NCI-H1694 (cell line): ENCODE measurements around the gene SF1.
"Not testable (repeated sequence)": the region's sequence is repeated elsewhere in the genome, so short reads cannot be mapped to it uniquely, and the experiment has no call there.

ENCODE experiments used
- DNase-seq: peaks from one replicate; lab custom pipeline; 2025; lab: John Stamatoyannopoulos, UW

SF1 gene, protein sequence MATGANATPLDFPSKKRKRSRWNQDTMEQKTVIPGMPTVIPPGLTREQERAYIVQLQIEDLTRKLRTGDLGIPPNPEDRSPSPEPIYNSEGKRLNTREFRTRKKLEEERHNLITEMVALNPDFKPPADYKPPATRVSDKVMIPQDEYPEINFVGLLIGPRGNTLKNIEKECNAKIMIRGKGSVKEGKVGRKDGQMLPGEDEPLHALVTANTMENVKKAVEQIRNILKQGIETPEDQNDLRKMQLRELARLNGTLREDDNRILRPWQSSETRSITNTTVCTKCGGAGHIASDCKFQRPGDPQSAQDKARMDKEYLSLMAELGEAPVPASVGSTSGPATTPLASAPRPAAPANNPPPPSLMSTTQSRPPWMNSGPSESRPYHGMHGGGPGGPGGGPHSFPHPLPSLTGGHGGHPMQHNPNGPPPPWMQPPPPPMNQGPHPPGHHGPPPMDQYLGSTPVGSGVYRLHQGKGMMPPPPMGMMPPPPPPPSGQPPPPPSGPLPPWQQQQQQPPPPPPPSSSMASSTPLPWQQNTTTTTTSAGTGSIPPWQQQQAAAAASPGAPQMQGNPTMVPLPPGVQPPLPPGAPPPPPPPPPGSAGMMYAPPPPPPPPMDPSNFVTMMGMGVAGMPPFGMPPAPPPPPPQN

GRCh38 chr11:64778473-64779298 is at the start of gene SF1:
TSS of gene SF1 (minus strand) at chr11:64778542. CDS start at chr11:64778392, 150 bp downstream.
- peak; percentile 100 for DNase-seq

DNA sequence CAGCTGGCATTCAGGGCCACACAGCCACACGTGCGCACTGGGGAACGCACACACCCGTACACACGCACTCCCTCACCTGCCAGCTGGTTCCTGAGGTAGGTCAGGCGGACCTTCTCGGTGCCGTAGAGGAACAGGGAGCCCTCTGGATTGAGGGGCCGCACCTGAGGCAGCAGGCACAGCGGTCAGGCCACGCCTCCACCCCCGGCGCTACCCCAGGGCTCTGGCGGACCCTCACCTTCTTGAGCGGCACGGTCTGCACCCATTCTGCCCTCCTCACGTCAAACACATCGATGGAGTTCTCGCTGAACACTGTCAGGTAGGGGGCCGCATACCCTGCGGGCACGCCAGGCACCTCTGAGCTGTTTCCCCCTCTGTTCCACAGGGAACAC is 49.1 kb upstream of the SF1 start:
- DNase-seq, result no peak

DNA sequence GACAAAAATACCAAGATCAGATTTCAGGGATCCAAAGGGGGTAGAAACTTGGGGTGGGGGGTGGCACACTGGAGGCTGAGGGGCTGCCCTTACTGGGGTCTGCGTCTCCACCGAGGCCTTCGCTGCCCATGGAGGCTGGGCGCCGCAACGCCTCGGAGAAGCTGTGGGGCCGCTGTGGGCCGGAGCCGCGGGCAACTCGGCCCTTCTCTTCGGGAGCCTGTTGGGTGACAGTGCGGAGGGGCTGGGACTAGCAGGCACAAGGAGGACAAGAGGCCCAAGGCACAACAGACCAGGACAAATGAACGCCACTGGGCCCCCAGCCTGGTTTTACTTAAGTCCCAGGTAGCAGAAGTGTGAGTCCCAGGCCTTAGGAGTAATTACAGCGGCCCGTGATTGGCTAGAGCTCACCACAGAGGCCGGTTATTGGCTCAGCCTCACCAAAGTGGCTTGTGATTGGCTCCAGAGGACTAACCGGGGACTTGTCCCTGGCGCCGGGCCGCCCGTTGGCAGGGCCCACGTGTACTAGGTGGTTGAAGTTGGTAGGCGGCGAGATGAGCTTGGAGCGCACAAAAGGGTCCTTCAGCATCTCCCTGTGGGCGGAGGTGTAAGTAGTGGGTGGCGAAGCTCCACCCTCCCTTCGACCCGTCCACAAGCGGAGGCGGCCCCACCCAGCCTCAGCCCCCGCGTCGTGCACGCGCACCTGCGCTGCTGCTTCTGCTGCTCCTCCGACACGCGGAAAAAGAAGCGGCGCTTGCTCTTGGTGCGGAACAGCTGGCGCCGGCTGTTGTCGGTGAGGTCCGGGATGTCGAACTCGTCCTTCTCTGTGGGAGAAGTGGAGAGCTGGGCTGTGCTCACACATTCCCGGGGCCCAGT is 48.5 kb upstream of the SF1 start:
- DNase-seq, result no peak

DNA sequence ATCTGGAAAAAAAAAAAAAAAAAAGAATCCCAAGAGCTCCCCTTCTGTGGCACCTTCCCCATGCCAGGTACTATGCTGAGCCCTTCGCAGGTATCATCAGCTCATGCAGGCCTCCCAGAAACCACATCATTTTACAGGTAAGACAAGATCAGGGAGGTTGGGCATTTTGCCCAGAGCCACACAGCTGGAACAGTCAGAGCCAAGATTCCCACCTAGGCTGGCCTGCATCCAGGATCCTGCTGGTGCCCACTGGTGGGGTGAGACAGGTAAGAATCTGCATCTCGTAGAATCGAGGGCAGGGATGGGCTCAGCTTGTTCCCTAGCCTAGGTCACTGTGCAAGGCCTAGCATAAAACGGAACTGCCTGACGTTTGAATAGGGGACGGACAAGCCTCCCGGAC is 47.7 kb upstream of the SF1 start:
- DNase-seq, result no peak

GRCh38 chr11:64823568-64824119 is 45.3 kb upstream of the SF1 start:
- DNase-seq, result no peak

GRCh38 chr11:64817476-64817875 is 39.1 kb upstream of the SF1 start:
- DNase-seq, result no peak

GRCh38 chr11:64815433-64815832 is 37.1 kb upstream of the SF1 start:
- DNase-seq, result not testable (repeated sequence)

DNA sequence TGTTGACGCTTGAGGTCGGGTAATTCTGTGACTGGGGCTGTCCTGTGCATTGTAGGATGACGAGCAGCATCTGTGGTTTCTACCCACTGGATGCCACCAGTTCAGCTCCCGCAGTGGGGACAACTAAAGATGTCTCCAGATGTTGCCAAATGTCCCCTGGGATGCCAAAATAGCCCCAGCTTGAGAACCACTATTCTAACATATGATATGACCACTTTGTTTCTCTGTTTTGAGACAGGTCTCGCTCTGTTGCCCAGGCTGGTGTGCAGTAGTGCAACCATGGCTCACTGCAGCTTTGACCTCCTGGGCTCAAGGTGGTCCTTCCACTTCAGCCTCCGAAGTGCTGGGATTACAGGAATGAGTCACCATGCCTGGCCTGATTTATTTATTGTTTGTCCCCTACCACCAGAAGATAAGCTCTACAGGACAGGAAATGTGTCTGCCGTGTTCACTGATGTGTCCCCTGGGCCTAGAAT is 36.4 kb upstream of the SF1 start:
- DNase-seq, result no peak

DNA sequence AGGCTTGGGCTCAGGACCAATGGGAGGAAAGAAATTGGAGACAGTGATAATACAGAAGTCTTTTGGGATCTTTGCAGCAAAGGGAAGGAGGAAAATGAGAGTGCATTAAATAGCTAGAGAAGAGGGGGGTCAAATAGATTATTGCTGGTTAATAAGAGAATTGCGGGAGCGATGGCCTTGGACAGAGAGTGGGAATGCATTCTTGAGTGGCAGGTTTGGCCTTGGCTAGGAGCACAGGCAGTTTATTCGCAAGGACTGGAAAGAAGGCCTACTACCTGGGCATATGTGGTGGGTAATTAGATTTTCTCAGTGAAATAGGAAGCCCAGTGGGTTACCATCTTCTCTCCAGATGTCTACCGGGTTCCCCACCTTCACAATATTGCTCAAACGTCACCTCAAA is 35.5 kb upstream of the SF1 start:
- DNase-seq, result no peak

DNA sequence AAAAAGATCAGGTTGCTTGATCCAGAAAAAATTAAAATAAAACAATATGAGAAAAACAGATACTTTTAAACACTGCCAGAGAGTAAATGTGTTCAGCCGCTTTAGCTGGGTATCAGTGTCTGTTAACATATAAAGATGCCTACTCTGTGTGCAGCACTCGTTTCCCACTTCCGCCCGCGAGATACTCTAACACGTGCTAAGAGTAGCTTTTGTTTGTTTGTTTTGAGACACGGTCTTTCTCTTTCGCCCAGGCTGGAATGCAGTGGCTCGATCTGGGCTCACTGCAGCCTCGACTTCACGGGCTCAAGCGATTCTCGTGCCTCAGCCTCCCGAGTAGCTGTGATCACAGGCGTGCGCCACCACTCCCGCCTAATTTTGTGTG is 32.5 kb upstream of the SF1 start:
- no peak for DNase-seq

DNA sequence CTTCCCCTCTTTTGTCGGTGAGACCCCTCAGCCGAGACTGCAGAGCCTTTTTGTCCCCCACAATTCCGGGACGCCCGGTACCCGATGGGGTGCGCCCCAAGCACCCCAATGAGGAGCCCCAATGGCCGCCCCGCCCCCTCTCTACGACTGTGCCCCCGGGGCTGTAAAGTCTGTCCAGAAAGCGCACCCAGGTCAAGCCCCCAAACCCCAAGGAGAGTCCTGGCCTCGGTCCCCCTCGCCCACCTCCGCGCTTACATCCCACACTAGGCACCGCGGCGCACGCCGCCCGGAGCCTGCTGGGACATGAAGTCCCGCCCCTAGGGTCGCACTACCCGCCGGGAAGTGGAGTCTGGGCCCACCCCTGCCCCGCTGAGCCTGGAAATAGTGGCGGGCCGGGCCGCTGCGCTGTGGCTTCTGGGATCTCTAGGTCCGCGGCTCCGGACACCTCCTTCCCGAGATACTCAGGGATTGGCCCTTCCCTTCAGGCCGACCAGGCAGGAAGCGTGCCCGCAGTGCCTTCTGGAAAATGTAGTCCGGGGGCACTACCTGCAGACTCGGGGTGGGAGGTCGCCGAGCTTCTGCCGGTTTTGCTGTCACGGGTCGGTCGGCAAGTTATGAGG is 32.0 kb upstream of the SF1 start, which contains the start of gene MEN1:
Gene MEN1, minus strand, starts transcription at position 281 of the 620 bp plus-strand sequence. CDS start 442 bp downstream, outside the sequence.
- peak; percentile 88 for DNase-seq

DNA sequence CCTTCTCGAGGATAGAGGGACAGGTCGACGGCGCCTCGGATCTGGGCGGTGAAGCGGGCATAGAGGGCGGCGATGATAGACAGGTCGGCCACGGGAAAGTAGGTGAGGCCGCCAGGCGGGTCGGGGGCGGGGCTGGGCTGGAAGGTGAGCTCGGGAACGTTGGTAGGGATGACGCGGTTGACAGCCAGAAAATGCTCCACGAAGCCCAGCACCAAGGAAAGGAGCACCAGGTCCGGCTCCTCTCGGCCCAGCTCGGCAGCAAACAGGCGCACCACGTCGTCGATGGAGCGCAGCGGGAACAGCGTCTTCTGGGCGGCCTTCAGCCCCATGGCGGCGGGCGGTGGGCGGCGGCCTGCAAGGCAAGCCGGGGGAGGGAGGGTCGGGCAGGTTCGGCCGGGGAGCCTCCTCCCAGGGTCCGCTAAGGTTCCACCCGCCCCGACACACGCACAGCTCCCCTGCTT is 31.5 kb upstream of the SF1 start:
- DNase-seq, result no peak

GRCh38 chr11:64805481-64805880 is 27.1 kb upstream of the SF1 start:
- DNase-seq, result no peak

- no peak for DNase-seq
These were observed 26.2 kb upstream of the SF1 start for GRCh38 chr11:64804346-64805210.

DNA sequence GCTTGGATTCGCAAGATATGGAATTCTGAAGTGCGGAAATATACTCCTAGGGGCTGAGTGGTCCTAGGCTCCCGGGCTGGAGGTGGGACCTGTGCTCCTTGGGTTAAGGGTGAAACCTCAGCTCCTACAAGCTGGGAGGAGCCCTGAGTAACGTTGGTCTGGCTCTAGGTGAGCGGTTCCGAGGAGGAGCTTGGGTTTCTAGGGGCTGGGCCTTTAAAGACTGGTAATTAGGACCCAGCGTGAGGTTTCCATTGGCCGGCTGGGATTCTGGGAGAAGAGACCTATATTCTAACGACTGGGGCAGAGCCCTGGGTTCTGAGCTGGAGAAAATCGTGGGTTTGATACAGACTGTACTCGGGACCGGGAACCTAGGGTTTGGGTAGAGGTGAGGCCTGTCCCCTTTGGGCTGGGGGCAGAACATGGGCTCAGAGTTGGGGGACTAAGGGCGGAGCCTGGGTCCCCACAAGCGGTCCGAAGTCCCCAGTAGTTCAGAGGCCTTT is 25.6 kb upstream of the SF1 start:
- no peak for DNase-seq

GRCh38 chr11:64803158-64803845 is 25.0 kb upstream of the SF1 start, which contains the start of gene MAP4K2:
TSS of gene MAP4K2 (minus strand) at chr11:64803214. CDS start at chr11:64803149, 65 bp downstream.
- peak; percentile 60 for DNase-seq

GRCh38 chr11:64802370-64803157 is 24.2 kb upstream of the SF1 start:
- DNase-seq, result no peak
